Osteocyte (in vitro differentiated cells): ENCODE results near the gene ZNF622. TPM values are rescaled to one million over a fixed set of nuclear protein-coding genes. Genes with fewer than 3 reads are reported as not detected.

ENCODE experiments used
- DNase-seq: peaks from one replicate; pipeline ENCODE4 v3.0.0; 2021; ENCODE audit warnings: mixed read lengths; ENCODE audit not compliant: unreplicated experiment; ENCODE audit errors: extremely low spot score
- H3K27ac Mint-ChIP-seq: one replicate; pipeline ENCODE4 v1.8.0; 2021; ENCODE audit warnings: mild to moderate bottlenecking, mixed read lengths; ENCODE audit not compliant: unreplicated experiment
- H3K27me3 Mint-ChIP-seq: one replicate; pipeline ENCODE4 v1.8.0; 2021; ENCODE audit warnings: mixed read lengths; ENCODE audit not compliant: unreplicated experiment
- H3K36me3 Mint-ChIP-seq: one replicate; pipeline ENCODE4 v1.8.0; 2021; ENCODE audit warnings: mixed read lengths; ENCODE audit not compliant: unreplicated experiment
- H3K4me1 Mint-ChIP-seq: one replicate; pipeline ENCODE4 v1.8.0; 2021; ENCODE audit warnings: mixed read lengths; ENCODE audit not compliant: unreplicated experiment
- H3K4me3 Mint-ChIP-seq: one replicate; pipeline ENCODE4 v1.8.0; 2021; ENCODE audit warnings: mild to moderate bottlenecking, moderate library complexity, mixed read lengths; ENCODE audit not compliant: unreplicated experiment
- H3K9me3 Mint-ChIP-seq: one replicate; pipeline ENCODE4 v1.8.0; 2021; ENCODE audit warnings: mixed read lengths; ENCODE audit not compliant: unreplicated experiment
- CTCF ChIP-seq: fragments of 200-600 bp; sonication (generic); IDR thresholded peaks from 2 replicates; pipeline ENCODE4 v1.5.0; 2021; ENCODE audit warnings: antibody characterized with exemption, mild to moderate bottlenecking, moderate library complexity
- total RNA-seq: library from RNA; stranded (reverse); gene quantifications from 2 replicates; pipeline ENCODE4 v1.2.1, GENCODE V29; 2021

The ZNF622 gene
- total RNA-seq, 1 donor from 2014 or later, result 29.2 TPM

- TF ChIP-seq CTCF, result no peak
- peaks cover 33% of the 10 kb centered on the region for H3K27me3 Mint-ChIP-seq
- H3K36me3 Mint-ChIP-seq, result no peaks in the 10 kb centered on the region
- no peaks in the 10 kb centered on the region for H3K9me3 Mint-ChIP-seq
- no peaks in the 10 kb centered on the region for H3K4me1 Mint-ChIP-seq
- no peak overlapping the region for H3K27ac Mint-ChIP-seq
- no peak for DNase-seq
- no peak overlapping the region for H3K4me3 Mint-ChIP-seq
Measured at GRCh38 chr5:16417398-16418074, 48.1 kb downstream of the ZNF622 start.

- Mint-ChIP-seq H3K27me3 (peaks cover 27% of the 10 kb centered on the region), H3K27ac (no peak overlapping the region), H3K4me1 (no peaks in the 10 kb centered on the region), H3K4me3 (no peak overlapping the region), H3K9me3 (no peaks in the 10 kb centered on the region), H3K36me3 (no peaks in the 10 kb centered on the region)
- no peak for TF ChIP-seq CTCF
- DNase-seq, result no peak
Measured at GRCh38 chr5:16414861-16415260, 50.7 kb downstream of the ZNF622 start.

- no peaks in the 10 kb centered on the region for H3K36me3 Mint-ChIP-seq
- peaks cover 21% of the 10 kb centered on the region for H3K27me3 Mint-ChIP-seq
- H3K9me3 Mint-ChIP-seq, result no peaks in the 10 kb centered on the region
- no peak overlapping the region for H3K4me3 Mint-ChIP-seq
- TF ChIP-seq CTCF, result no peak
- DNase-seq, result no peak
- no peak overlapping the region for H3K27ac Mint-ChIP-seq
- no peaks in the 10 kb centered on the region for H3K4me1 Mint-ChIP-seq
Measured at GRCh38 chr5:16413166-16413860, 52.3 kb downstream of the ZNF622 start.

GRCh38 chr5:16412556-16412955 is 53.0 kb downstream of the ZNF622 start:
- Mint-ChIP-seq H3K27ac (no peak overlapping the region), H3K4me1 (no peaks in the 10 kb centered on the region)
- TF ChIP-seq CTCF, result no peak

GRCh38 chr5:16411741-16412455 is 53.7 kb downstream of the ZNF622 start:
- no peak for DNase-seq
- Mint-ChIP-seq H3K36me3 (no peaks in the 10 kb centered on the region), H3K4me3 (no peak overlapping the region), H3K4me1 (no peaks in the 10 kb centered on the region), H3K27ac (no peak overlapping the region), H3K27me3 (peaks cover 21% of the 10 kb centered on the region), H3K9me3 (no peaks in the 10 kb centered on the region)
- TF ChIP-seq CTCF, result no peak

More at GRCh38 chr5:16412556-16412955, 53.0 kb downstream of the ZNF622 start:
- no peak overlapping the region for H3K4me3 Mint-ChIP-seq
- H3K27me3 Mint-ChIP-seq, result peaks cover 21% of the 10 kb centered on the region
- H3K36me3 Mint-ChIP-seq, result no peaks in the 10 kb centered on the region
- H3K9me3 Mint-ChIP-seq, result no peaks in the 10 kb centered on the region
- DNase-seq, result no peak
